HG02571 (cell line): ENCODE measurements around the gene TJP2.

ENCODE experiments used
- ATAC-seq: cut with Tn5 transposase; IDR thresholded peaks from one replicate; pipeline ENCODE4 v1.9.1; 2021; ENCODE audit warnings: mild to moderate bottlenecking, moderate library complexity; ENCODE audit not compliant: unreplicated experiment

The TJP2 gene

GRCh38 chr9:69173891-69174615, at the start of gene TJP2:
Gene TJP2 (plus strand): TSS chr9:69174277. CDS start chr9:69174373, 96 bp downstream.
- peak; percentile 49 for ATAC-seq

DNA sequence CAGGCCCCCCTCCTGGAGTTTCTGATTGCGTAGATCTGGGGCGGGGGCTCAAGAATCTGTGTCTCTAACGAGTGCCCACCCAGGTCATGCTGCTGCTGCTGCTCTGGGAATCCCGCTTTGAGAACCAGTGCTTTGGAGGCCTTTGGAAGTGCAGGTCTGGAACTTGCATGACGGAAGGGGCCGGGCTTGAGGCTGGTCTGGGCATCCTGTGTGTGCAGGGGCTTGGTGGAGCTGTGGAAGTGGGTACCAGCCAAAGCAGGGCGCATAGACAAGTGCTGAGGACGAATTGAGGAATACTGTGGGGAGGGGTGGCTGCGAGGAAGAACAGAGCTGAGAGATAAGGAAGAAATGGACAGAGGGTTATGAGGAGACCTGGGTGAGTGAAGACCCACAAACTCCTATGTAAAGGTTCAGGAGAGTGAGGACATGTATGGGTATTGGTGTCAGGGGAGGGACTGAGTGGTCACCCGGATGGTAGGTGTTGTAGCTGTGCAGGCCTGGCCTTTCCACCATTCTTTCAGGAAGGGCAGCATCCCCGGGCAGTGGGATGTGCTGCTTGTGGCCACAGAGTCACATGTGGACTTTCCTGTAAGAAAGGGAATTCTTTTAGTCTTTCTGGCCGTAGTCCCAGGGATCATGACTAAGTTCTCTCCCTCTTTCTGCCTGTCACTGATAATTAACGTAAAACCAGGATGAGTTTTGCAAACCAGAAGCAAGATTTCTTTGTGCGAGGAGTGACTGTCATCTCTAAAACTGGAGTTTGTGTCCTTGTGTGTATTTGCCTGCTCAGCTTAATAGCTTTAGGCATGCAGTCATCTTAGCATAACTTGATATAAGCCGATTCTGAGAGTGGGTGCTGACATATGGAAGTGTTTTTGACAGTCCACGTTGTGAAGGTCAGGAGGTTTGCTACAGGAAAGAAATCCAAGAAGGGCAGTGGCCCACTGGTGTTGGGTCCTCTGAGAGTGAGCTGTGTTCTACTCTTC, 43.3 kb upstream of the TJP2 start:
- no peak for ATAC-seq

GRCh38 chr9:69131682-69132081, 42.4 kb upstream of the TJP2 start:
- no peak for ATAC-seq

DNA sequence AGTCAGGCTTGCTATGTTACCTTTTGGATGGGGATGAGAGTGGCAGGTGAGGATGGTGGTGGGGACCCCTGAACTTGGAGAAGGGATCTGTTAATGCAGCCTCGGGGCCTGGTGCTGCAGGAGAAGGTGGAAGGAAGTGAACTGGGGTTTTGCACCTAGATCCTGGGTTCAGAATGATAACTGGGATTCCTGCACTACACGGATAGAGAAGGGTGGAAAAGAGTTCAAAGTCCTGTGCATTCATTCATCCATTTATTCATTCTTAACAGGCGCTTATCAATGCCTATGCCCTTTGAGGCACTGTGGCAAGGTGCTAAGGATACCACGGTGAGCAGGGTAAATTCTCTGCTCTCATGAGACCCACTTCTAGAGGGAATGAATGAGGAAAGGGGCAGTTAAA, 41.7 kb upstream of the TJP2 start:
- ATAC-seq, result no peak

- ATAC-seq, result no peak
Observed at GRCh38 chr9:69134412-69134811, 39.7 kb upstream of the TJP2 start.

DNA sequence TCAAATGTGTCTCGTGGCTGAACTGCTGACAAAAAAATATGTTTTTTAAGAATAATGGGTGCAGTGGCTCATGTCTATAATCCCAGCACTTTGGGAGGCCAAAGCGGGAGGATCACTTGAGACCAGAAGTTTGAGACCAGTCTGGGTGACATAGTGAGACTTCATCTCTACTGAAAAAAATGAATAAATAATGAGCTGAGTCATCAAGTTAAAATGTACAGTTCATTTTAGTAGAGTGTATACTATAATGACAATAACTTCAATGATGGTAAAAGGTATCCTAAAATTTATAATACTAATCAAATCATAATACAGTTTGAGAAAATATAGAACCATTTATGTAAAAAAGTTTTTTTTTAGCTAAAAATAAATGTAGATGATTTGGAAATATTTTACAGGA, 37.9 kb upstream of the TJP2 start:
- ATAC-seq, result no peak

- ATAC-seq, result no peak
Observed at GRCh38 chr9:69136779-69137178, 37.3 kb upstream of the TJP2 start.

DNA sequence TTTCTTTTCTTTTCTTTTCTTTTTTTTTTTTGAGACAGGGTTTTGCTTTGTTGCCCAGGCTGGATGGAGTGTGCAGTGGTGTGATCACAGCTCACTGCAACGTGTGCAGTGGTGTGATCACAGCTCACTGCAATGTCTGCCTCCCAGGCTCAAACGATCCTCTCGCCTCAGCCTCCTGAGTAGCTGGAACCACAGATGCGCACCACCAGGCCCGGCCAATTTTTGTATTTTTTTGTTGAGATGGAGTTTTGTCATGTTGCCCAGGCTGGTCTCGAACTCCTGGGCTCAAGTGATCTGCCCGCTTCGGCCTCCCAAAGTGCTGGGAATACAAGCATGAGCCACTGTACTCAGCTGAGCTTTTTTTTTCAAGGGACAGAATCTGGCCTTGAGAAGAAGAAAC, 36.8 kb upstream of the TJP2 start:
- ATAC-seq, result no peak

GRCh38 chr9:69139596-69139995, 34.5 kb upstream of the TJP2 start:
- no peak for ATAC-seq

DNA sequence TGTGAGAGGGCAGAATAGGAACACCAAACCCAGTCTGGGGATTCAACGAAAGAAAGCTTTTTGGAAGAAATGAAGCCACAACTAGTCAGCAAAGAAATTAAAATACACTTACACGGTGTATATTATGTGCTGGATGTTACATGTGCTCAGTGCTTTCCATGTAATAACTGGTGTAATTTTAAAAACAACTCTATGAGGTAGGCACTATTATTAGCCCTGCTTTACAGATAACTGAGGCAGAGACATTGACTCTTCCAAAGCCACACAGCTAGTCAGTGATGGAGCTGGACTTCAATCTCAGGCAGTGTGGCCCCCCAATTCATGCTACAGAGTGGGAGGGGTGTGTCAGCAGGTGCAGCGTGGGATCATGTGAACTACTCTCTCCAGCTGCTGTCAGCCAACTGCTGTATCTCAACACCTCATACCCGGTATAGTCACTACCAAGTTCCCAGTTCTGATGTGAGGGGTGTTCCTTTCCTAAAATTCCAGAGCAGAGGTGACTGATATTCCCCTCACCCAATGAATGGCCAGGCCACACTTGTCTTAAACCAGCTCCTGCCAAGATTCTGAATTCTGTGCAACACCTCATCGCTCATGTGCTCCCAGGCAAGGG, 33.8 kb upstream of the TJP2 start:
- no peak for ATAC-seq

GRCh38 chr9:69141851-69142250, 32.2 kb upstream of the TJP2 start:
- no peak for ATAC-seq

DNA sequence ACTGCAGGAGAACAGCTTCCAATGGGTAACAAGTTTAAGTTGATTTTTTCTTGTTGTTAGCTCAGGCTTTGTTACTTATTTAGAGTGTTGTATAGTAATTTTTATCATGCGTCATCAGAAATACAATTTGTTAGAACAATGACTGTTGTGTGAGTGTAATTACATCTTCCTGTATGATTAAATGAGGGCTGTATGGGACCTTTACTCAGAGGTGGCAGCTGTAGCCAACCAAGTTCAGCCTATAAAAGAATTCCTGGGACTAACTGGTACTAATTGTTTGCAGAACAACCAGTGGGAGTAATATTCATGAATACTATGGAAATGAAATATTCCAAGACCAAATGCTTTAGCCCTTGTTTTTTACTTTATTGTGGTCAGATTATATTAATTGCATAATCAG, 30.8 kb upstream of the TJP2 start:
- no peak for ATAC-seq

DNA sequence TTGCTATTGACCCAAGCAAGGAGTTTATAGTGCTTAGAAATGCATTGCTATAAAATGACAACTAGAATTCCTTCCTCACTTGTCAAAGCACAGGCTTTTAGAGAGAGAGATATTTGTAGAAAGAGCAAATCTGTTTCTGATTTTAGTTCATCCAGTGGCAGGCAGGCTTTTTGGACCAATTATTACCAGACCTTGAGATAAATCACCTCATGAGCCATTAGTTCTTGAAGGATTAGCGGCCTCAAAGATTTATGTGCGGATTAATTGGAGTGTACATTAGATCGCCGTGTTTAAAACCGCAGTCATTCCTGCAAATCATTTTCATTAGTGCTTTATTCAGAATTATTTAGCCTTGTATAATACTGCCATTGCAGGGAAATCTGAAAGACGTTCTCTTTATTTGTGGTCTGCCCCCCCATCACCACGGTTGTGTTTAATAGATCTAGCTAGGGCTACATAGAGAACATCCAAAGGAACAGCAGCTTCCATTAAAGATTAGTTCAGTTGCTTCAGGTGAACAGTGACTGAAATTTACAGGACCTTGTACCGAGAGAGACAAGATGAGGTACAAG, 28.8 kb upstream of the TJP2 start:
- ATAC-seq, result no peak

DNA sequence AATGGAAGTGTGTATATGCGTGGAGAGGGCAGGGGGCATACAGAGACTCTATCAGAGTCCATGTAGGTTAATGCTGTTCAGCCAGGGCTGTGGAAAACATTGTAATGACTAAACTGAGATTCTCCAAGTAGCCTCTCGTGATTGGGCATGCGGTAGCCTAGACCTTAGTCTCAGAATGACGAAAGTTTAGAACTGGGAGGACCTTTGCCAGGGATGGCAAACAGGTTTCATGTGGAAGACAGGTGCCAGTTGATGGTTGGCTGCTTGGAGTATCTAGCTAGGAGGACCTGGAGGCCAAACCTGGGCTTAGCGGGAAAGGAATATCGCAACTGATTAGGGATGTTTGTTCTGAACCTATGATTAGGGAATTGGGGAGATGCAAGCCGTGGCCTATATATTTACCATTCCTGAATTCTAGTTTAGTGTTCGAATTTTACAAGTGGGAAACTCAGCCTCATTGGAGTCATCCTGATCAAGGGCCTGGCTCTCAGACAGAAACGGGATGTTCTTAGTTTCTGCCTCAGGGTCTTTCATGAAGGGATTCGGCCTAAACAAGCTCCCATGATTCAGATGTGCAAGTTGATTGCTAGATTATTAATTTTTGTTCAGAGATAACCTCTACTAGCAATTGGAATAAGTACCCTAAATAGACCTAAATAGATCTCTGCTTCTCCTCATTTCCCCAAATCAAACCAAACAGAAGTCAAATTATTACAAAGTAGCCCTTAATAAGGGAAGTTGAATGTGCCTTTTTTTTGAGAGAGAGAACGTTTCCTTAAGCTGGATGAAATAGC, 26.8 kb upstream of the TJP2 start:
- no peak for ATAC-seq

DNA sequence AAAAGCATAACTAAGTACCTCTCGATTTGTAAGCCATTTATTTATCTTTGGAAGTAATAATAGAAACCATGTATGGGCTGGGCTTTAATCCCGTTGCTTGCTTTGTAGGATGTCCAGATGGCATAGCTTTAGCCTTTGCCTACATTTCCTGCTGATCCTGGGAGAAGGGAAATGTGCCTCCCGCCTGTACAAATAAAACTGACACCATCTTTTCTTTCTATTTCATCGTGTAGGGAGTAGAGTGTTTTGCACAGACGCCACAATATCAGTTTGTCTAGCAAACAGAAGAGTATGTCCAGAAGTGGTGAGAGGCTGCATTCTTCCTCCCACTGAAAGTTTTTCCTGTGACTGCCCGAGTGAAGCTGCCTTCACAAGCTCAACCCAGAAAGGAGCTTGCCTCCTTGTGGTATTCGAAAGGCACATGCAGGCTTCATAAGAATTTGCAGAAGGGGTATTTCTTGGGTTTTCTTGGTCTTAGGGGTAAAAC, 24.7 kb upstream of the TJP2 start:
- no peak for ATAC-seq

- no peak for ATAC-seq
Observed at GRCh38 chr9:69151506-69151905, 22.6 kb upstream of the TJP2 start.

- ATAC-seq, result no peak
Observed at GRCh38 chr9:69153707-69154521, 20.2 kb upstream of the TJP2 start.

DNA sequence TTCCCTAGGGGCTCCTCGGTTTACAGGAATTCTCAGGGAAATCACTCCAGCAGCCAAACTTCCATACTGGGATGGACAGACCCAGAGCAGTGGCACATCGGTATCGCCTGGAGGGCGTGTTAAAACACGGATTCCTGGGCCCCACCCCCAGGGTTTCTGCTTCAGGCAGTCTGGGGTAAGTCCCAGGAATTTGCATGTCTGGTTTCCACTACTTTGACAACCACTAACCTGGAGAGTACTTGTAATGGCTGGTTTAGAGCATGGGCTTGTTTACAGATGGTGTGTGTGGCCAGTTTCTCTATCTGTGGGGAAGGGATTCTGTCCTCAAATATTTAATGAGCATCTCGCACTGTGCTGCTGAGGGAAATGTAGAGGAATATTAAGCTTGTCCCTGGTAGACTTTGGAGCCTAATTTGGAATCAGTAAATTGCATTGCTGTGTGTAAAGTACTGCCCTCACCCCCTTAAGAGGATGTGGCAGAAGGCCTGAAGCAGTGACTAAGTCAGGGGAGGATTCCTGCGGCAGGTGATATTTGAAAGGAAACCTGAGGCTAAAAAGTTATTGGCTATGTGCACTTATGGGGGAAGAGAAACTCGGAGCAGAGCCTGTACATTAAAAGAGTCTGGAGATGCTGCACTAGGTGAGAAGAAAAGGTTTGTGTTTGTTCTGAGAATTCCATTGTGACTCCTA, 18.6 kb upstream of the TJP2 start:
- peak; percentile 100 for ATAC-seq
